Stimulated activated CD4-positive, alpha-beta T cell treated with anti-CD3 and anti-CD28 coated beads, Interleukin-1b, Interleukin-23, amount 100 ng/mL, for 24 hours (primary cell): Measurements from ENCODE around the gene TRUB1.
"Not testable (repeated sequence)": the region's sequence is repeated elsewhere in the genome, so short reads cannot be mapped to it uniquely, and the experiment has no call there.

Source experiments
- DNase-seq, 4 experiments: peaks; one replicate each; pipeline ENCODE4 v3.0.0-alpha.2; 2020; ENCODE audit warnings: low read depth in 4 of 4, low spot score in 1 of 4

Gene TRUB1

GRCh38 chr10:114923551-114923950, 14.4 kb upstream of the TRUB1 start:
- DNase-seq = no peak

GRCh38 chr10:114925587-114926586, 12.1 kb upstream of the TRUB1 start:
- DNase-seq = no peak

- no peak for DNase-seq
Measured at GRCh38 chr10:114928818-114929217, 9.2 kb upstream of the TRUB1 start.

GRCh38 chr10:114930320-114930719, 7.7 kb upstream of the TRUB1 start:
- no peak for DNase-seq

- no peak for DNase-seq
Measured at GRCh38 chr10:114931072-114931679, 6.8 kb upstream of the TRUB1 start.

GRCh38 chr10:114932225-114932624, 5.8 kb upstream of the TRUB1 start:
- DNase-seq = no peak

- no peak for DNase-seq
Measured at GRCh38 chr10:114932945-114933344, 5.0 kb upstream of the TRUB1 start.

- DNase-seq = no peak
Measured at GRCh38 chr10:114933588-114933987, 4.4 kb upstream of the TRUB1 start.

- not testable (repeated sequence) for DNase-seq
Measured at GRCh38 chr10:114933995-114934394, 4.0 kb upstream of the TRUB1 start.

- no peak for DNase-seq
Measured at GRCh38 chr10:114938856-114939193, 830 bp downstream of the TRUB1 start.

GRCh38 chr10:114940735-114941134, 2.7 kb downstream of the TRUB1 start:
- DNase-seq = no peak

GRCh38 chr10:114943000-114943399, 5.0 kb downstream of the TRUB1 start:
- no peak for DNase-seq

GRCh38 chr10:114953047-114953446, 15.1 kb downstream of the TRUB1 start:
- DNase-seq = no peak

- DNase-seq = no peak
Measured at GRCh38 chr10:114955984-114956383, 18.0 kb downstream of the TRUB1 start.

- DNase-seq = no peak
Measured at GRCh38 chr10:114956466-114956865, 18.5 kb downstream of the TRUB1 start.

GRCh38 chr10:114957122-114957521, 19.1 kb downstream of the TRUB1 start:
- DNase-seq = no peak

GRCh38 chr10:114957673-114958072, 19.7 kb downstream of the TRUB1 start:
- DNase-seq = no peak

GRCh38 chr10:114962441-114962840, 24.4 kb downstream of the TRUB1 start:
- no peak for DNase-seq

GRCh38 chr10:114963908-114964307, 25.9 kb downstream of the TRUB1 start:
- no peak for DNase-seq

GRCh38 chr10:114967071-114967470, 29.1 kb downstream of the TRUB1 start:
- no peak for DNase-seq

GRCh38 chr10:114970515-114970914, 32.5 kb downstream of the TRUB1 start:
- no peak for DNase-seq

- no peak for DNase-seq
Measured at GRCh38 chr10:114973306-114973705, 35.3 kb downstream of the TRUB1 start.
